Erythroblast (primary cell): Measurements from ENCODE around the gene THUMPD1.
"Not testable (repeated sequence)": the region's sequence is repeated elsewhere in the genome, so short reads cannot be mapped to it uniquely, and the experiment has no call there.

Experiments used
- GATA1 ChIP-seq: IDR thresholded peaks from 2 replicates; pipeline ENCODE4 v1.6.1; 2011; ENCODE audit warnings: low read depth, mild to moderate bottlenecking, control low read depth, low read length, moderate library complexity
- POLR2A ChIP-seq: IDR thresholded peaks from 2 replicates; pipeline ENCODE4 v1.6.1; 2011; ENCODE audit warnings: mild to moderate bottlenecking, low read length

GRCh38 chr16:20717718-20718117 is 23.9 kb downstream of the THUMPD1 start:
- TF ChIP-seq POLR2A, GATA1: not testable (repeated sequence)
